GM18868 (cell line): Measurements from ENCODE around the gene LIPA.
"Not testable (repeated sequence)": the region's sequence is repeated elsewhere in the genome, so short reads cannot be mapped to it uniquely, and the experiment has no call there.

Source experiments
- ATAC-seq: cut with Tn5 transposase; IDR thresholded peaks from one replicate; pipeline ENCODE4 v1.9.1; 2021; ENCODE audit warnings: mild to moderate bottlenecking, moderate library complexity; ENCODE audit not compliant: unreplicated experiment

LIPA gene

DNA sequence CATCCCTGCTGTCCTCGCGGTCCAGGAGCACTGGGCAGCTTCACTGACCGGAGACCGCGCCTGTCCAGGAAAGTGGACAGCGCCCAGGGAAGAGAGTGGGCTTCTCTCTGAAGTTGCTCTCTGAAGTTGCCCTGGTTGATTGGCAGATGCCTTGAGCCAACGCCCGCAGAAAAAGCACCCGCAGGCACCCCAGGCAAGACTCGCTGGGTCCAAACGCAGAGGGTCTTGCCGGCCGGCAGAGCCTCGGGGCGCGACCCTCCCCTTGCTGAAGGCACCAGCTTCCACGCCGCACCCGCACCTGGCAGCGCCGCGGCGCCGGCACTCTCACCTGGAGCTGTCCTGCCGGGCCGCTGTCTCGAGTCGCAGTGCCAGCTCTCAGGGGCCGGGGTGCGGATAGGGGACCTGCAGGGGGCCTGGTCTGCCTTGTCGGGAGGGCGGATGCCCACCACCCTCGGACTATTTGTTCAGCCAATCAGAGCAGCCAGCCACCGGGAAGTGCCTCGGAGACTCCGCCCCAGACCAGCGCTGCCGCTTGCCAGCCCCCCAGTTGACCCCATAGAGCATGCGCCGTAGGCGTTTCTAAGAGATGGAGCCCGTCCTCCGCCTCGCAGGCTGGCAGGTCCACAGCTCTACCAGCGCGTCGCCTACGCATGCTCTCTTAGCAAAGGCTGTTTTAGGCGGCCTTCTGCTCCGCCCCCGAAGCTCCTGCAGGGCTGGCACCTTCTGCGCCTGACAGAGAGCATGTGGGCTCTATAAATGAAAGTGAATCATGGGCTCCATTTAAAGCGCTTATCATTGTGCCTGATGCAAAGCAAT is at the start of gene LIPA:
TSS of gene LIPA (minus strand) at position 367 of the 816 bp plus-strand sequence. CDS start 4,127 bp downstream, outside the sequence.
- peak; percentile 92 for ATAC-seq

DNA sequence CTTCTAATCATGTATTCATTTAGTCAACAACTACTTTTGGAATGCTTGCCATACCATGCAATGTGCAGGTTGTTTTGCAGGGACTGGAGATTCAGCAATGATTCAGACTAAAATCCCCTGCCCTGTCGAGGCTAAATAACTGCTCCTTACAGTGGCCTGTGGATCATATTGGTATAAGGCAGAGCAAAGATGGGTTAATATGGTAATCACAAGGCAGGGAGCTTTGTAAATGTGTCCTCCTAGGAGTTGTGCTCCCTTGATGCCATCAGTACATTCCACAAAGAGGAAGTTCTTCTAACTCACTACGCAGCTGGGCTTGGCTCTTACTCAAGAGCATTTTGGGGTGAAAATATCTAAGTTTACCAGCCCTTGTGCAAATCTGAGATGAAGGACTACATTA is 49.7 kb upstream of the LIPA start:
- ATAC-seq: peak; percentile 23

DNA sequence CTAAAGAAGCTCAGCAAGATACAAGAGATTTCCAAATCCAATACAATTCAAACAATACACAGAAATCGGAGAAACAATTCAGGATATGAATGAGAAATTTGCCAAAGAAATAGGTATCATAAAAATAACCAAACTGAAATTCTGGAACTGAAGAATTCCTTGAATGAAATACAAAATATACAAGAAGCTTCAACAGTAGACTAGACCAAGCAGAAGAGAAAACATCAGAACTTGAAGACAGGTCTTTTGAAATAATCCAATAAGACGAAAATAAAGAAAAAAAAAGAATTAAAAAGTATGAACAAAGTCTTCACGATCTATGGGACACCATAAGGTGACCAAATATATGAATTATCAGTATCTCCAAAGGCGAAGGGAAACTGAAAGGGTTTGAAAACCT is 47.5 kb upstream of the LIPA start:
- no peak for ATAC-seq

DNA sequence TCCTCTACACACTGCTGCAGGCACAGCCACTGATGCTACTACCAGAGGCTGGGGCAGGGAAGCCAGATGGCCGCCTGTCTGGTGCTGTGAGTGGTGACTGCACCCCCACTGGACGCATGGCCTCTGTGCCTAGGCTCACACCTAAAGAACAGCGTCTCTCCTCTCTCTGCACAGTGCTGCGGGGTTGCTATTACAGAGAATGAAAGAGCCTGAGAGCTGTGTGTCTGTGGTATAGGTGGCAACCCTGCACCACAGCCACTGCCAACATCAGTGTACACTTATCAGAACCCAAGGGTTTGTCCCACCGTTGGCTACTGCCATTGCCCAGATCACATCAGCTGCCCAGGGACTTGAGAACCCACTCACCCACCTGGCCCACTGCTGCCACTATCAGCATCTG is 46.2 kb upstream of the LIPA start:
- ATAC-seq: no peak

DNA sequence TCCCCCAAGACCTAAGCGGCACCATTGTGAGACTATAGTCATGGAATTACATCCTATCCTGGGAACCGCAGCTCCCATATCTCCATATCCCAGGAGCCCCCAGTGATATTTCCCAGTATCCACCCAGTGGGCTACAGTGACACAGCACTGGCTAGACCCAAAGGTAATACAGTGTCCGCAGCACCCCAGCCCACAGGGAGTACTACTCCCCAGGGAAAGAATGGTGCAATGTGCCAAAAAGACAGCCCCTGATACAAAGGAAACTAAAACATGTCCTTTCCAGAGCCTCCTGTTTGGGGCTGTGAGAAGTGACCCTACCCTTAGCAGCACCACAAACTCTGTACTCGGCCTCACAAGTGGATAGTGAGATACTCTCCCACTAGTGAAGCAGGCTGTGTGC is 45.8 kb upstream of the LIPA start:
- ATAC-seq: no peak

DNA sequence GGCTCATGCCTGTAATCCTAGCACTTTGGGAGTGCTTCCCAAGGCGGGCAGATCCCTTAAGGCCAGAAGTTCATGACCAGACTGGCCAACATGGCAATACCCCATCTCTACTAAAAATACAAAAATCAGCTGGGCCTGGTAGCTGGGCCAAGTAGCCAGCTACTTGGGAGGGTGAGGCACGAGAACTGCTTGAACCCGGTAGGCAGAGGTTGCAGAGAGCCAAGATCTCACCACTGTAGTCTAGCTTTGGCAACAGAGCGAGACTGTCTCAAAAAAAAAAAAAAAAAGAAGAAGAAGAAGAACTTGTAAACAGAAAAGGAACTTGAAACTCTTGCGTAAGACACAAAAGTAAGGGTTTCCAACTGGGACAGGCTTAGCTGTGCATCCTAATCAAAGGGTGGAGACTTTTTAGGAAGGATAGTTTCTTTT is 44.7 kb upstream of the LIPA start:
- no peak for ATAC-seq

DNA sequence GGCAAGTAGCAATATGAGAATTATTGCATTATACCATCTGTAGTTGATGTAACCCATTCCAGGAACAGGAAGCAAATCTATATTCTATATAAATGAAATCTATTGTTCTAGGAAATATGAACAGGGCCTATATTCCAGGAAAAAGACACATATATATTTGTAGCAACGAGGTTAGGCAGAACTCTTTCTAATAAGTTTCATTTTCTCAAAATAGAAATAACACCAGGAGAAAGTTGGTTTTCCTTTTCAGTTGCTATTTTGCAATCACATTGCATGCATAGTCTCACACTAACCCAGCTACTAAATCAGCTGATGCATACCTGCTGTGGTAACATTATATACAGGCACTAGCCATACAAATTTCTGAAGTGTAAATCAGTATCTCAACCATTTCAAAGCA is 44.0 kb upstream of the LIPA start:
- ATAC-seq: peak; percentile 46

DNA sequence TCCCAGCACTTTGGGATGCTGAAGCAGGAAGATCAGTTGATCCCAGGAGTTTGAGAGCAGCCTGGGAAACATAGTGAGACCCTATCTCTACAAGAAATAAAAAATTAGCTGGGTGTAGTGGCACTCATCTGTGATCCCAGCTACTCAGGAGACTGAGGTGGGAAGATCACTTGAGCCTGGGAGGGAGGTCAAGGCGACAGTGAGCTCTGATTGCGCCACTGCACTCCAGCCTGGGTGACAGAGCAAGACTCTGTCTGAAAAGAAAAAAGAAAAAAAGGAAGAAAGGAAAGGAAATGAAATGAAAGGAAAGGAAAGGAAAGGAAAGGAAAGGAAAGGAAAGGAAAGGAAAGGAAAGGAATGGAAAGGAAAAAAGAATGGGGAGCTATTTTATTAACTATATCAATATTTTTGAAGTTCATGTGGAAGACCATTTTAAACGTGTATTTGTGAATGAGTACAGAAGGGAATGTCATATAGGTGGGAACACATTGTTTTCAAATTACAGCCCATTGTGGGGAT is 43.2 kb upstream of the LIPA start:
- no peak for ATAC-seq

DNA sequence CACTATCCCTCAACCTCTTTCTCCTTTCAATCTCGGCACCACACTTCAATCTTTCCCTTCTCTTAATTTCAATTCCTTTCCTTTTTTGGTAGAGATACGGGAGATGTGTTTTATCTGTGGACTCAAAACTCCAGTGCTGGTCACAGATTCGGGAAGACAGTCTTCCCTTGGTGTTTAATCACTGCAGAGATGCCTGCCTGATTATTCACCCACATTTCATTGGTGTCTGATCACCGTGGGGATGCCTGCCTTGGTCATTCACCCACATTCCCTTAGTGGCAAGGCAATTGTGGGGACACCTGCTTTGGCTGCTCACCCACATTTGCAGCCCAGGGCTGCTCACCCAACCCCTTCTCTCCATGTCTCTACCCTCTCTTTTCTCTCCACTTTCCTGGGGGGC is 33.7 kb upstream of the LIPA start:
- ATAC-seq: not testable (repeated sequence)

DNA sequence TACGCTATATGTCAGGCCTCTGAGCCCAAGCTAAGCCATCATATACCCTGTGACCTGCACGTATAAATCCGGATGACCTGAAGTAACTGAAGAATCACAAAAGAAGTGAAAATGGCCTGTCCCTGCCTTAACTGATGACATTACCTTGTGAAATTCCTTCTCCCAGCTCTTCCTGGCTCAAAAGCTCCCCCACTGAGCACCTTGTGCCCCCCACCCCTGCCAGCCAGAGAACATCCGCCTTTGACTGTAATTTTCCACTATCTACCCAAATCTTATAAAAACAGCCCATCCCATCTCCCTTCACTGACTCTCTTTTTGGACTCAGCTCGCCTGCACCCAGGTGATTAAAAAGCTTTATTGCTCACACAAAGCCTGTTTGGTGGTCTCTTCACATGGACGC is 33.1 kb upstream of the LIPA start:
- ATAC-seq: not testable (repeated sequence)

DNA sequence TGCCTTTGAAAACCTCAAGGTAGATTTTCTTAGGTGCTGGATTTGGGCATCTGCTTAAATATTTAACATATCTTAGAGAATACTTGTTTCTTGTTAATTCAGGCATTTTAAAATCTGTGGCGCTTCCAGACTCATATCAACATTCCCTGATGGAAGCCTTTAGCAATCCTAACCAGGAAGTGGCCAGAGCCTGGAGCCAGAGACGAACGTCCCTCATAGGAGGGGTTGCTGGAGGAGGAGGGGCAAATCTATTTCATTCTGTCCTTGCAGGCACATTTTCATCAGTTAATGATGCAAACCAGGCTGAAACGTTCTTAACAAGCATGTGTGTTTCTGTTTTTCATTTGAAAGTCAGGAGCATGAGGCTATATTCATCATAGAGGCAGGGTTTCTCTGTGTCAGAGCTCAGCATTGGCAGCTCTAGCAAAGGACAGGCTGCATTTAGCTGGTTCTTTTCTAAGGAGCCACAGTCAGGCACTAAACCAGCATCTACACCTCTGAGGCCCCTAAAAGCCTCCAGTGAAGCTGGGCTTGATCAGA is 32.4 kb upstream of the LIPA start:
- no peak for ATAC-seq

DNA sequence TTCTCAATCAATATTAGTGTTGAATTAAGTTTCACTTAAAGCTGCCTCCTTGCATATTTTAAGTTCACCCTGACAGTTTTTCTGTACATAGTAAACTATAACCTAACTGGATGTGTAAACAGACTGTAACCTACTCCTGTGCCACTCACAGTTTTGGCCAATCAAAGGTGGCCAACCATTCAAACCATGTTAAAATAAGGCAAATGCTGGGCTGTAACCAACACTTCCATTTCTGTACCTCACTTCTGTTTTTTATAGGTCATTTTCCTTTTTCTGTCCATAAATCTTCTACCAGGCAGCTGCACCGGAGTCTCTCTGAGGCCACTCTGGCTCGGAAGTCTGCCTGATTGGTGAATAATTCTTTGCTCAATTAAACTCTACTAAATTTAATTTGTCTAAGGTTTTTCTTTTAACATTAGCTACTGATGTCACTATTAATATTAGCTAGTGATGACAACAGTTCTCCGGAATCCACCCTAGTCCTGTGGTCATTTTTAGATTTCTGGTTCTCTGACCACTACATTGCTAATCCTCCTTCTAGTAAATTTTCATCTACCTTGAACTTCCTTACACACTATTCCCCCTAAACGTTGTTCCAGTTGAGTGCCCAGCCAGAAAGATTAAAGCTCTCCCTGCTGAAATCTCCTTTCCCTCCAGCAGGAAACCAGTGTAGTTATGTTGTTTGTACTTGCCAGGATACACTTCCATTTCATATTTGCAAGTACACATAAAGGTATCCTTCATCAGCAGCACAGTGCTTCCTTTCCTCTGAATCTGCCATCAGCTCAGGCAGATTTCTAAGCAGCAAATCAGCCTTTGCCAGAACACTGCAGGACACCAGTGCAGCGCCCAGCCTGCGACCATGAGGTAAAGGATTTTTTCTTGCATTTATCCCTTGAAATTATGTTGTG is 31.7 kb upstream of the LIPA start:
- ATAC-seq: no peak

DNA sequence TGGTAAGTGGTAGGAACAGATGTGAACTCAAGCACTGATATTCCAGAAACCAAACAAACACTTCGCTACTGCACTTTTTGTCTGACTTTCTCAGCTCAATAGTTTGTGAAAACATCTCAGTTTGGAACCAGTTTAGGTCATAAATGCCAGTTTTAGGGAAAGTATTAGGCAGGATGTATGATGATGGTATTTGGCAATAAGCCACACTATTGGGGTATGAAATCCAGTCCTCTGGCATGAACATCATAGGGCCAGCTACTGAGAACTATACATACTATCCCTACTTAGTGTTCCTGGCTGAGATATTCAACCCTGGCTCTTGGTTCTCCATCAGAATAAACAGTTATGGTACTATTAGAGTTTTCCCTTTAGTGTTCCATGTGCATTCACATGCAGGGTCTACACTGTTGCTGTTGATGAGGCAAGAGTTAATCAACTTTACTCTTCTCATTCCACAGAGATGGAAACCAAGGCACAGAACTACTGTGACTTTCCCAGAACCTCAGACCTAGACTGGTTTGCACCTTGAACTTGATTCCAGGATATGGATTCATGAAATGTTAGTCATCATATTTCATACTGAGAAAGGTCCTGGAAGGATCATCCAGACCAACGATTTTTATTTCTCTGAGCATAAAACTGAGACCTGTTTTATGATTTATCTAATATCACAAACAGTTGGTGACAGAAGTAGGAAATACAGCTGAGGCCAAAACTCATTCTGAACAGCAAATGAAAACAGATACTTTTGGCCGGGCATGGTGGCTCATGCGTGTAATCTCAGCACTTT is 30.2 kb upstream of the LIPA start:
- no peak for ATAC-seq

DNA sequence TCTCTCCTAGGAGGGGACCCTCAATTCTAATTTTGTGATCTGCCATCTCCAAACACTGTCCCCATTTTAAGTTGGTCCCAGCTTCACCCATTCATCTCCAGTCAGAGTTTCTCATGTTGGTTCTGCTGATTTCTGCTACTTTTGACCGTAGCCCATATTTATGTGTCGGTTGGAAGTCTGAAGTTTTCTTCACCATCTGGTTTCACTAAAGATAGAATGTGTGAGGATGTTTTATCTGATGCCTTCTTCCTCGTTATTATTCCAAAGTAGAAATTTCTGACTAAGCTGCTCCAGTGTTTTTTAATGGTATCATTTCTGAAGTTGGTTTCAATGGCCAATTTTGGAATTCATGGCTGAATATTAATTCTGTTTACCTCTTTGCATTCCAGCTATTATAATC is 28.9 kb upstream of the LIPA start:
- no peak for ATAC-seq

DNA sequence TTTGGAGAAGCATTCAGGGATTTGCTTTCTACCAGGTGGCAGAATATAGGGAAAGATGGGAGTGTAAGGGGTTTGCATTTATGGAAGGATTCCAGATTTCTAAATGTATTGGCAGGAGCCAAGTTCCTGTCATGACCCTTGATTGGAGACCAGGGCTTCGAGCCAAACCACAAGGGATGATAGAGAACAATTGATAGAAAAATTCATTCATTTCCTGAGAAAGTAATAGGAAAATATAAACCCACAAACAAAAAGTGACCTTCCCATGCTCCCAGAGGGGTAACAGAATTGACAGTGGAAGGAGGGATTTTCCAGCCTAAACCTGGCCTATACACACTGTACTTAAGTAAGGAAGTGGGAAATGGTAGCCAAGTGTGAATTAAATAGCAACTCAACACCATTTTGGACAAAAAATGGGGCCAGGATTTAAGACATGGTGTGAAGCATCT is 27.9 kb upstream of the LIPA start:
- ATAC-seq: no peak

DNA sequence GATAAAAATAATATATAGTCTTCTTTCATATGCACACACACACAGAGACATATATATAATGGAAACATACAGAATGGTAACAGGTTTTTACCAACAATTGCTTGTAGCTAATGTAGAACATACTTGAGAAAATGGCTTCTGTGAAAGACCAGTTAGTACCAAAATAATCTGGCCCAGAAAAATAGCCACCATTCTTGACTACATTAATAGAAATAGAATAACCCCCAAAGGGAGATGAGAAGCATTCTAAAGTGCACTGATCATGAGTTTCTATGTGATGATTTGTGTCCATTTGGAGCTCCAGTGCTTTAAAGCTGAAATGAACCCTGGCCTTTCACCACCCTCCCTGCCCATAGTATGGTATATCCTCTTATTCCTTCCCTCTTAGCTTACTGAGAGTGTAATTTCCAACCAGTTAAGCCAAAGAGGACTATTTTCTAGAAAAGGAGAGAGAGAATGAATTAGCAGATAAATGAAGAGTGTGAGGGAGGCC is 27.4 kb upstream of the LIPA start:
- no peak for ATAC-seq

DNA sequence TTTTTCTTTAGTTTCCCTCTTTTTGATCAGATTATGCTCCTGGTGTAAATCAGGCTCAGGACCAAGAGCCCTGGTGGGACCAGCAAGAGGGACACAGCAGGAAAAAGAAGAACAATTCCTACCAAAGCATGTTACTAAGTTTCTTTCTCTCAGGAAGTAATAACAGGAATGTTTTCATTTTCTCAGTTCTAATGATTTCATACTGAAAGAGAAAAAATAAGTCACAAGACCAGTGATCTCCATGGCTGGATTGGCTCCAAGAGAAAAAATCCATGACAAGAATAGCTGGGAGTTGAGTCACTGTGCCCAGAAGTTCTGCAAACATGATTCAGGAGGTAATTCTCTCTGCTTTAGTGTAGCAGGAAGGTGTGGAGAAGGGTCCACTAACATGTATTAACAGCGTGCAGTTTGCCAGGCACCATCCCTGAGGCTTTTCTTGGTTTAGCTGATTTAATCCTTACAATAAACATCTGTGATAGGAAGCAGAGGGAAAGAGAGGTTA is 26.5 kb upstream of the LIPA start:
- ATAC-seq: no peak

DNA sequence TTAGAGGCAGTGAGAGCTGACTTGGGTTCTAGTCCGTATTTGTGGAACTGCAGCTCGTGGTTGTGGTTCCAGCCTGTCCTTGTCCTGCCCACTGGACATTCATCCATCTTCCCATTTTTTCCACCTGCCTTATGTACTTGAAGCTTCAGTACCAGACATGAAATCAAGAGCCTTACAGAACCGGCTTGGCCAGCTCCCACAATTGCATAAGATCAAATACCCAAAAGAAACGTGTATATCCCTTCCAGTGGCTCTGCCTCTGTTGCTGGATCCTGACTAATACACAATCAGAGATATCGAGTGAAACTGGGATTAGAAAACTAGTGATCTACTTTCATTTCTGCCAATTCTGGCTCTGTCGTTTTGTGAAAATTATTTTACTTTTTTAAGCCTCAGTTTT is 23.8 kb upstream of the LIPA start:
- ATAC-seq: no peak

DNA sequence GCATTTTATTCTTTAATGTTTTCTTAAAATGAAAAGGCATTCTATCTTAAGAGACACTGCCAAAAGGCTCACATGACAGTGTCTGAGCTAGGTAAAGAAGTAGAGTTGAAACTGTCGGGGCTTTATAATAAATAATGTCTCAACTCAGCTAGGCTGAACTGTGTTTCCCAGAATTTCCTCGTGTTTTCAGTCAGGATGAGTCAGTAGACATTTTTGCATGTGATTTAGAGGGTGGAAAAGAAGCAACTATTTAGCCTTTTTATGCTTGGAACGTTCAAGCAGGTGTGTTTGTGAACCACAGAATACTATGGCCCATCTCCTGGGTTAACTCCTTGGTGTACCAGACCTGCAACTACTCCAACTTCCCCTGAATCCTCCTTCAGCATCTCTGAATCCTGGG is 23.4 kb upstream of the LIPA start:
- ATAC-seq: no peak

DNA sequence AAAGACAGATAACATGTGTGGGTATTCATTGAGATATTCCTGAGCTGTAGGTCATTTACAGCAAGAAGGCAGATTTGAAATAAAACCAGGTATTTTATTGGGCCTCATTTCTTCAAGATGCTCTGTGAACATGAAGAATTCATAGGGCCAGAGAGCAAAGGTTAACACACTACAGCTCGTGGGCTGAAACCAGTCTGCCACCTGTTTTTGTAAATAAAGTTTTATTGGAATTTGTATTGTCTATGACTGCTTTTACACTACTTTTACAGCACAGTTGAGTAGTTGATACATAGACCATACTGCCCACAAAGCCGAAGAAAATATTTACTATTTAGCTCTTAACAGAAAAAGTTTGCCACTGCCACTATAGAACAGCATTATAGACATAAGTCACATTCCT is 22.1 kb upstream of the LIPA start:
- ATAC-seq: no peak
